GM15510 (cell line): ENCODE results near the gene COX7C.

Experiments used
- POLR2A ChIP-seq: IDR thresholded peaks from 3 replicates; pipeline ENCODE4 v1.6.1; 2011; ENCODE audit warnings: borderline replicate concordance; ENCODE audit not compliant: insufficient read length; ENCODE audit errors: extremely low read depth

Gene COX7C, protein sequence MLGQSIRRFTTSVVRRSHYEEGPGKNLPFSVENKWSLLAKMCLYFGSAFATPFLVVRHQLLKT

DNA sequence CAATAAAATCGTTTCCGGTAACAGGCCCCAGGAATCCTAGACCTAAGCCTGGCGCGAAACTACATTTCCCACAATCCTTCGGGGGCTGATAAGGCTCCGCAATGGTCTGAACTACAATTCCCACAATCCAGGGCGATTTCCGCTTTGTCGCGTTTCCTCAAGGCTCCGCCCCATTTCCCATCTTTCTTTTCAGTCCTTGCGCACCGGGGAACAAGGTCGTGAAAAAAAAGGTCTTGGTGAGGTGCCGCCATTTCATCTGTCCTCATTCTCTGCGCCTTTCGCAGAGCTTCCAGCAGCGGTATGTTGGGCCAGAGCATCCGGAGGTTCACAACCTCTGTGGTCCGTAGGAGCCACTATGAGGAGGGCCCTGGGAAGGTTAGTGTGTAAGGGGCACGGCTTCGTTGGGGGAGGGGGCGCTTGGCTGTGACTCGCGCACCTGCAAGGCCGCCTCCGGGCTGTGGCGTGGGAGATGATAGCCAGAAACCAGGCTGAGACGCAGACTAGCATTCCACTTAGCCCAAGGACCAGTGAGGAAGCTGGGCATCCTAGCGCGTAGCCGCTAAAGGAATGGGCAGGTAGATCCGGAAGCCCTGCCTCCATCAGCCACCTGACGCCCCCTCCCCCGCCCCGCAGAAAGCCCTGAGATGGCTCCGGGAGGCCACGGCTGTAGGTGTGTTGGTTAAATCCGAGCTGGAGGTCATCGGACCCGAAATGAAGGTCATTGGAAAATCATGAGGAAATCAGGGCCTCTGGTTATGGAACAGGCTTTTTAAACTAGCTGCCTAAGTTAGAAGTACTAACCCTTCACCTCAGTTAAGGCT is at the start of gene COX7C:
Gene COX7C (plus strand): TSS at position 186 of the 821 bp plus-strand sequence. CDS start 115 bp downstream, at position 301.
- peak; percentile 59 for TF ChIP-seq POLR2A

GRCh38 chr5:86570427-86571083 is 47.2 kb upstream of the COX7C start:
- TF ChIP-seq POLR2A: no peak

DNA sequence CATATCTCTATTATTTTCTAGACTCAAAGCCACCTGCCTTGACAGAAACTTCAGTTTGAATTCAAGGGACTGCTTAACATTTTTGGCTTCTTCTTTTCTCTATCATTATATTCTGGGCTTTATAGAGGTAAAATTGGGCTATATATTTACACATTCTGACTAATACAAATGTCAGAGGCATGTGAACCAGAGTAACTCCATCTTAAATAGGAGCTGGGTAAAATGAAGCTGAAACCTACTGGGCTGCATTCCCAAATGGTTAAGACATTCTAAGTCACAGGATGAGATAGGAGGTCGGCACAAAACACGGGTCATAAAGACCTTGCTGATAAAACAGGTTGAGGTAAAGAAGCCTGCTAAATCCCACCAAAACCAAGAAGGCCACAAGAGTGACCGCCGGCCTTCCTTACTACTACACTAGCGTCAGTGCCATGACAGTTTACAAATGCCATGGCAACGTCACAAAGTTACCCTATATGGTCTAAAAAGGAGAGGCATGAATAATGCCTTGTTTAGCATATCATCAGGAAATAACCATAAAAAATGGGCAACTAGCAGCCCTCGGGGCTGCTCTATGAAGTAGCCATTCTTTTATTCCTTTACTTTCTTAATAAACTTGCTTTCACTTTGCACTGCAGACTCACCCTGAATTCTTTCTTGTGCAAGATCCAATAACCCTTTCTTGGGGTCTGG is 44.8 kb upstream of the COX7C start:
- no peak for TF ChIP-seq POLR2A

- no peak for TF ChIP-seq POLR2A
These were observed 38.2 kb upstream of the COX7C start for GRCh38 chr5:86579502-86579901.

DNA sequence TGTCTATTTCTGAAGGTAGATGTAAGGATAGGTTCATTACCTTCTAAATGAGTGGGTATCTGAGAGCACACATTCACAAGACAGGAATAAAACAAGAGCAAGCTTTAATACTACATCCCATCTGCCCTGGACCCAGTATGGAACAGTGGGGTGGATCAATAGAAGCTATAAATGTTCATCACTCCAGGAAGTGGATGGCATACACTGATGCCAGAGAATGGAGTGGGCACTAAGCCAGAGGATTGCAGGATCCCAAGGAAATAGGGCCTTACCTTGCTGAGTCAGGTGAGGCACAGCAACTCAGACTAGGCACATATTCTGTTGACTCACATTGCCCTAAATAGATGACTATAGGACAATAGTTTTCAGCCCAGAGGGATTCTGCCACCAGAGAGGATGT is 21.3 kb upstream of the COX7C start:
- no peak for TF ChIP-seq POLR2A

GRCh38 chr5:86605881-86606280 is 11.9 kb upstream of the COX7C start:
- TF ChIP-seq POLR2A: no peak

- TF ChIP-seq POLR2A: no peak
These were observed 4.3 kb upstream of the COX7C start for GRCh38 chr5:86613455-86613854.

- TF ChIP-seq POLR2A: no peak
These were observed 409 bp upstream of the COX7C start for GRCh38 chr5:86617309-86617755.

DNA sequence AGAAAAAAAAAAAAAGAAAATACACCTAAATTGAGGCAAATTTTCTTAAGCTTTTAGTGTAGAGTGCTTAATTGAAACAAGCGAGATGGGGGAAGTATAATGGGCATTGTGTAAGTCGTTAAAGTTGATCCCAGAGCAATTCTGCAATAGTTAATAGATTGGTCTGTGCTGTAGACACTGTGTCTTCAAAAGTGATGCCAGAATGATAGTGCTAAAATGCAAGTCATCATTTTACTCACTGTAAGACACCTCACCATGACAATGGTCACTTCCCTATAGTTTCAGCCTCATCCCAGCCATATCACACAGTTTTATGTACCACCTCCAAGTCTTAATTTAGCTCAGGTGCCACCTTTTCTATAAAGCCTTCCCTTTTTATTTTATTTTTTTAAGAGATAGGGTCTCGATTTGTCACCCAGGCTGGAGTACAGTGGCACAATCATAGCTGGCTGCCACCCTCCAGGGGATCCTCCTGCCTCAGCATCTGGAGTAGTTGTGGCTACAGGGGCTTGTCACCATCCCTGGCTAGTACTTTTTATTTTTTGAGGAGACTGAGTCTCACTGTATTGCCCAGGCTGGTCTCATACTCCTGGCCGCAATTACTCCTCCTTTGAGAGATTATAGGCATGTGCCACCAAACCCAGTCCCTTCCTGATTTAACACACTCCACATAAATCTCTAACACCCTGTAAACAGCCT is 6.2 kb downstream of the COX7C start:
- TF ChIP-seq POLR2A: no peak

DNA sequence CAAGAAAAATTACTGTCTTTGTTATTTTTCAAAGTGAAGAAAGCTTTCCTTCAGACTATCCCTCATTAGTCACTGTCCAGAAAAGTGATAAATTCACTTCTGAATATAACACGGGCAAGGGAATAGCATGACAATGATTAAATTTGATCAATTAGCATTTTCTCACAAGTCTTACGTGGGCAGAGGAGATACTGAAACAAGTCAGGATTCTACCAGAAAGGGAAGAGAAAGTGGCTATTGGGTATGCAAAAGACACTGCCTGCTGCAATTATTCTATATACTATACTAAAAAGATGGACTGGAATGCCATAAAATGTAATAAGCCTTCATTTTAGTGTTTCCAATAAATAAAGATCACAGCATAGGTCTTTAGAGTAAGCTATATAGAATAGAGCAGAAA is 7.4 kb downstream of the COX7C start:
- TF ChIP-seq POLR2A: no peak

DNA sequence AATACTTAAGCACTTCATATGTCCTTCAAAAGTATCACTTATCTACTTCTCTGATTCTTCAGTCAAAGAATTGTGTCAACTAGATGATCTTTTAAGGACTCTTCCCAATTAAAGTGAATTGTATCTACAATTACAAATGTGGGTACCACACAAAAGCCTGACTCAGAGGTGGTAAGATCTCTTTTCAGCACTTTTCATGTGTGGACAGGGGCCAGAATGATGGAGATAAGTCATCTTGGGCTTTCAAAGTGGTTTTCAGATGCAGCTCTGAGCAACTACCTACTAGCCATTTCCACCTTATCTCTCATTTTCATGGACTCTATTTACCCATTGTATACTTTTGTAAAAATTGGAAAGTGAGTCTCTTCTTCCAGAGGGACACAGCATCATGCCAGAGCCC is 8.4 kb downstream of the COX7C start:
- no peak for TF ChIP-seq POLR2A

GRCh38 chr5:86631165-86631564 is 13.4 kb downstream of the COX7C start:
- no peak for TF ChIP-seq POLR2A

DNA sequence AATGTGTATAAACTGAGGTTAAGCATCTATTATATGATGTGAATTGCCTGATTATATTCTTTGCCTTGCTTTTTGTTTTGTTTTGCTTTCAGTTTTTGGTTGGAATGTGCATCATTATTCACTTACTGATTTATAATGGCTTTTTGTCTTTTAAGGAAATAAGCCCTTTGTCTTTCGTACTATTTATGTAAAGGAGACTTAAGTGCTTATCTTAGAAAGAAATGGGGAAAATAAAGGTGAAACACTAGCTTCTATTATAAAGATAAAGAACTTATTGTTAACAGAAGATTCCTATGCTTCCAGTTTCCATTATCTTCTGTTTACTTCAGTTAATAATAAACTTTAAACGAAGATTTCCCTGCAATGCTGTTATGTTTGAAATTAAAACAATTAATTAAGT is 23.3 kb downstream of the COX7C start:
- no peak for TF ChIP-seq POLR2A

DNA sequence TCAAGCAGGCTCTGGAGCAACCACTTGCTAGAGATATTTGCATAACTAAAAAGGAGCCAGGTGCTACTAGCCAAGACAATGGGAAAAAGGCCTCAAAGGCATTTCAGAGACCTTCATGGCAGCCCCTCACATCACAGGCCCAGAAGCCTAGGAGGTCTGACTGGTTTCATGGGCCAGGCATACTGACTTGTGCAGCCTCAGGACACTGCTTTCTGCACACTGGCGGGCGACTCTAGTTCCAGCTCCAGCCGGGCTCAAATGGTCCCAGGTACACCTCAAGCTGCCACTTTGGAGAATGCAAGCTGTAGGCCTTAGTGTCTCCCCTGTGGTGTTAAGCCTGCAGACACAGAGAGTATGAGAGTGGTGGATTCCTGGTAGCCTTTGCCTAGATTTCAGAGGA is 27.1 kb downstream of the COX7C start:
- TF ChIP-seq POLR2A: no peak

DNA sequence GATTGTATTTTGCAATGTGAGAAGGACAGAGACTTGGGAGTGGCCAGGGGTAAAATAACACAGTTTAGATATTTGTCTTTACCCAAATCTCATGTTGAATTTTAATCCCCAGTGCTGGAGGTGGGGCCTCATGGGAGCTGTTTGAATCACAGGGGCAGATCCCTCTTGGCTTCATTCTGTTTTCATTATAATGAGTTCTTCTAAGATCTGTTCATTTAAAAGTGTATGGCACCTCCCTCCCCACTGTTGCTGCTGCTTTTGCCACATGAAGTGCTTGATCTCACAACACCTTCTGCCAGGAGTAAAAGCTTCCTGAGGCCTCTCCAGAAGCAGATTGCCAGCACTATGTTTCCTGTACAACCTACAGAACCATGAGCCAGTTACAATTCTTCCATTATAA is 28.1 kb downstream of the COX7C start:
- TF ChIP-seq POLR2A: no peak
